Myometrial cell (primary cell): ENCODE results near the gene POLR2E. TPM values are rescaled to one million over a fixed set of nuclear protein-coding genes. Genes with fewer than 3 reads are reported as not detected.

Experiments
- total RNA-seq: library from RNA; depleted of rRNA; stranded (reverse); fragments of >200 nt; gene quantifications from 2 replicates; pipeline ENCODE4 v1.2.3, GENCODE V29; 2015

POLR2E gene
- total RNA-seq = 360 and 361 TPM in 2 replicates

DNA sequence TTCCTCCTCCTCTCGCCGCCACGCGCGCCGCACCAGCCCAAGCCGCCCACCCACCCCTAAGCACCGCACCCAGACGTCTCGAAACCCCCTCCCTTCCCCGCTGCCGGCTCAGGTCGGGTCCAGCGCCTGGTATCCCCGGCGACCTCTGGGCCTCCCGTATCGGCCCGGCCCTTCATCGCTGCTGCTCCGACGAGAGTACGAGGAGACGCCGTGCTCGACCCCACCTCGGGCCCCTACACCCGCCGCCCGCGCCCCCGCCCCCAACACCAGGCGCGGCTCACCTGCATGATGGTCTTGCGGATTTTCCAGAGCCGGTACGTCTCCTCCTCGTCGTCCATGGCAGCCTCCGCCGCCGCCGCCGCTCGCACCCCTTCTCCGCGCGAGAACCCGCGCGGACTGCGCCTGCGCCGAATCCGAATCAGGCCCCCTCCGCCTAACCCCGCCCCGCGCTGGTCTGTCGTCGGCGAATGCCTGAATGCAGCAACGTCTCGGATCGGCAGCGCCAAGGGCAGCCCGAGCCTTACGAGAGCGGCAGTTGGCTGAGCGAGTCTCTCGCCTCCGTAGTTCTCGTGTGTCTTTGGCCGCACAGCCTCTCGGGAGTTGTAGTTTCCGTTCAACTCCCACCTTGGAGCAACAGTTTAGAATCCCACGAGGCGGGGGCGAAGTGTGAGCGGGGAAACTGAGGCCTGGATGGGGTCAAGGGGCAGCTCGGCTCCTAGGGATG lies at the start of gene POLR2E:
Gene POLR2E, minus strand, starts transcription at position 398 of the 724 bp plus-strand sequence. Its CDS starts 60 bp downstream, at position 338.

DNA sequence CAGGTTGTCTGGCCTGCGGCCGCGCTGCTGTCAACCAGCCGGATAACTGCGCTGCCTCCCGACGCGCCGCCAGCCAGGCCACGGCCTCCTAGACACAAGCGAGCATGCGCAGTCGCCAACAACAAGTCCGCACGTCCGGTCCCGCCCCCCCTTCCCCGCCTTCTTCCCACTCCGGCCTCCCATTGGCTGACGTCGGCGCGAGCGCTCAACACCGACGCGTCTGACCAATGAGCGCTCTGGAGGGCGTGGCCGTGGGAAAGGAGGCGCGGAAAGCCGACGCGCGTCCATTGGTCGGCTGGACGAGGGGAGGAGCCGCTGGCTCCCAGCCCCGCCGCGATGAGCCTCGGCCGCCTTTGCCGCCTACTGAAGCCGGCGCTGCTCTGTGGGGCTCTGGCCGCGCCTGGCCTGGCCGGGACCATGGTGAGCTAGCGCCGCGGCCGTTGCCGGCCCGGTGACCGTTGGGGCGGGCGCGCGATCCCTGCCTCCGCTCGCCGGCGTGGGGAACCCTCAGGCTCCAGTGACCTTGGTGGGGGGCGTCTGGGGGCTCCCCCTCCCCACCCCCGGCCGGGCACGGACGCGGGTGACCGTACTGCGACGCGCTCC lies 8.6 kb upstream of the POLR2E start, which contains the start of gene GPX4:
Gene GPX4, plus strand, starts transcription at position 287 of the 603 bp plus-strand sequence. Its CDS starts 50 bp downstream, at position 337.

DNA sequence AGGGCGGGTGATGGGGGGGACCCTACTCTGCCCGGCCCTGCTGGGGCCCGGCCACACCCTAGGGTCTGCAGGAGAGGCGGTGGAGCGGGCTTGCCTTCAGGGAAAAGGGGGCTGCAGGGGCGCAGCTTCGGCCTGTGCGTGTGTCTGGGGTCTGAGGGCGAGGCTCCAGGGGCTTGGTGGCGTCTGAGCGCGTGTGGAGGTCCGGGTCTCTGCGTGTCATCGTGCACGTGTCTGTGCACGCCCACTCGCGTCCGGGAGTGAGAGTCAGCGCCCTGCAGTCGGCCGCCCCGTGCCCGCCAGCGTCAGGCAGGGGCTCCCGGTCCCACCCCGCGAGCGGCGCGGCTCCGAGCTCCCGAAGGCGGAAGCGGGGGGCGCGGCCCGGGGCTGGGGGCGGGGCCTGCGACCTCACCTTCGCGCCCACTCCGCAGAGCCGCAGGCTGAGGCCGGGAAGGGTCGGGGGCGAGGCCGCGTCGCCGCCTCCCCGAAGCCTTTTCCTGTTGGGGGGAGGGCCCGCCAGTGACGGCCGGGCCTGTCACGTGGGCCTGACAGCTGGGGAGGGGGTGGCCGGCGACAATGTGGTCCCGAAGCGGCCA lies 28.3 kb downstream of the POLR2E start, which contains the start of gene ARHGAP45:
Gene ARHGAP45, plus strand, starts transcription at position 420 of the 593 bp plus-strand sequence. CDS start 239 bp downstream, outside the sequence.

DNA sequence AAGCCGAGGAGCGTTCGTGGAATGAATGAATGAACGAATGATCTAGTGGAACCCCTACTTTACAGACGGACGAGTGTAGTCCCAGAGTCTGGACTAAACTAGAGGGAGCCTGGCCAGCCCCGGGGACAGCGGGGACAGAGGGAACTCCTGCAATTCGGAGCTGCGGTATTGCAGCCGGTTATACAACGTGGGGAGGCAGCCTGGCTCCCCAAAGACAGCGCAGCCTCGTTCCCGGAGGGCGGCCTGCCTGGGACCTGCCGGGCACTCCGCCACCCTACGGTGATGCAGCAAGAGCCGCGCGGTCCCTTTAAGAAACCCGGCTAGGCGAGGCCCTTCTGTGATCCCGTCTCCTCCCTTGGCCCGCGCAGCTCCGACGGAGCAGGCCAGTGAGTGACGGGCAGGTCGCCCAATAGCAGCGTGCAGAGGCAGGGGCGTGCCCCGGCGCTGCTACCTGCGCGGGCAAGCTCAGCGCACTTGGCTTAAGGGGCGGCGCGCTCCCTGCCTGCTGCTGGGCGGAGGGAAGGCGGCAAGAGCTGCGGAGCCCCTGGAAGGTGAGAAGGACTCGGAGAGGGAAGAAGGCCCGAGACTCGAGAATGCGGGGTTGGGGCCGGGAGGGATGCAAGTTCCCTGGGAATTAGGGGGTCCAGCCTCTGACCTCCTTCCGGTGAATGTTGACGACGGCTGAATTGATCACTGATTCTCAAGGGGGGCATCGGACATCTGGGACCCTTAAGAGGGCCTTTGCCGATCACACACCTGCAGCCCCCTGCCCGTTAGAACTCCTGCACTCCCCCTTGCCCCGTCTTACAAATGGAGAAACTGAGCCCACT lies 55.3 kb downstream of the POLR2E start, which contains the start of gene ABCA7:
Gene ABCA7, plus strand, starts transcription at position 462 of the 830 bp plus-strand sequence. CDS start 1,255 bp downstream, outside the sequence.

Other genes with a start within 250 kb of the POLR2E start
- gene ELANE, start 243.1 kb downstream of the POLR2E start, total RNA-seq = not detected in 2 replicates
- gene CFD, start 235.7 kb downstream of the POLR2E start, total RNA-seq = 2.0 and 5.7 TPM in 2 replicates
- 35.4 and 44.7 TPM in 2 replicates for gene MED16, start 202.2 kb downstream of the POLR2E start, total RNA-seq
- gene RNU6-9, start 201.9 kb downstream of the POLR2E start, total RNA-seq = not detected in 2 replicates
- 34.7 and 66.6 TPM in 2 replicates for gene R3HDM4, start 182.2 kb downstream of the POLR2E start, total RNA-seq
- 0.18 TPM in 1 of 2 replicates, not detected in the other for gene KISS1R, start 178.0 kb downstream of the POLR2E start, total RNA-seq
- 11.7 and 15.3 TPM in 2 replicates for gene ARID3A, start 169.3 kb downstream of the POLR2E start, total RNA-seq
- gene WDR18, start 111.0 kb downstream of the POLR2E start, total RNA-seq = 45.7 and 62.3 TPM in 2 replicates
- gene GRIN3B, start 95.0 kb downstream of the POLR2E start, total RNA-seq = 0.58 TPM in 1 of 2 replicates, not detected in the other
- gene TMEM259, start 74.3 kb downstream of the POLR2E start, total RNA-seq = 175 and 210 TPM in 2 replicates
- gene RNU6-2, start 73.9 kb downstream of the POLR2E start, total RNA-seq = not detected in 2 replicates
- gene CNN2, start 68.8 kb downstream of the POLR2E start, total RNA-seq = 299 and 306 TPM in 2 replicates
- gene ABCA7, start 55.3 kb downstream of the POLR2E start, total RNA-seq = 2.3 and 5.3 TPM in 2 replicates
- gene ARHGAP45, start 28.2 kb downstream of the POLR2E start, total RNA-seq = 3.5 and 8.5 TPM in 2 replicates
- gene GPX4, start 8.6 kb upstream of the POLR2E start, total RNA-seq = 478 TPM in 2 replicates
- gene SBNO2, start 78.9 kb upstream of the POLR2E start, total RNA-seq = 34.9 and 36.0 TPM in 2 replicates
- gene STK11, start 110.4 kb upstream of the POLR2E start, total RNA-seq = 75.2 and 81.2 TPM in 2 replicates
- gene CBARP, start 142.6 kb upstream of the POLR2E start, total RNA-seq = 3.0 and 7.2 TPM in 2 replicates
- gene ATP5F1D, start 146.4 kb upstream of the POLR2E start, total RNA-seq = 63.1 and 89.1 TPM in 2 replicates
- 6.2 and 9.5 TPM in 2 replicates for gene MIDN, start 153.2 kb upstream of the POLR2E start, total RNA-seq
- gene CIRBP, start 174.0 kb upstream of the POLR2E start, total RNA-seq = 242 and 292 TPM in 2 replicates
- 37.2 and 77.3 TPM in 2 replicates for gene FAM174C, start 180.2 kb upstream of the POLR2E start, total RNA-seq
- gene EFNA2, start 190.5 kb upstream of the POLR2E start, total RNA-seq = not detected in 2 replicates